HG02678 (cell line): ENCODE results near the gene LSM4.

Source experiments
- ATAC-seq: cut with Tn5 transposase; IDR thresholded peaks from one replicate; pipeline ENCODE4 v1.9.1; 2021; ENCODE audit warnings: mild to moderate bottlenecking, moderate library complexity; ENCODE audit not compliant: unreplicated experiment

Gene LSM4

GRCh38 chr19:18261474-18261873, 61.4 kb downstream of the LSM4 start:
- ATAC-seq = no peak

- ATAC-seq = no peak
These were observed 63.0 kb downstream of the LSM4 start for GRCh38 chr19:18259893-18260292.

GRCh38 chr19:18257503-18258470, 65.1 kb downstream of the LSM4 start:
- no peak for ATAC-seq
